Fibroblast of the aortic adventitia (primary cell): ENCODE measurements around the gene EIF4EBP2. TPM values are rescaled to one million over a fixed set of nuclear protein-coding genes. Genes with fewer than 3 reads are reported as not detected.

Experiments
- DNase-seq: peaks from one replicate; pipeline ENCODE4 v3.0.0-alpha.2; 2010; ENCODE audit warnings: low read depth
- H3K4me3 ChIP-seq: 2 replicates; pipeline ENCODE4 v1.5.1; 2011; ENCODE audit warnings: low read depth, mild to moderate bottlenecking, control low read depth, low read length, moderate library complexity
- total RNA-seq: library from RNA; depleted of rRNA; stranded (reverse); fragments of >200 nt; gene quantifications from 2 replicates; pipeline ENCODE4 v1.2.3, GENCODE V29; 2012; ENCODE audit warnings: low replicate concordance
- TF ChIP-seq, protein P1 (sequence below): IDR thresholded peaks from 2 replicates; pipeline ENCODE4 v1.5.1; 2011; ENCODE audit warnings: mild to moderate bottlenecking, low read length, control low read depth, inconsistent platforms; ENCODE audit not compliant: insufficient read depth

Gene EIF4EBP2
- total RNA-seq, 1 donor: 54.2 TPM

DNA sequence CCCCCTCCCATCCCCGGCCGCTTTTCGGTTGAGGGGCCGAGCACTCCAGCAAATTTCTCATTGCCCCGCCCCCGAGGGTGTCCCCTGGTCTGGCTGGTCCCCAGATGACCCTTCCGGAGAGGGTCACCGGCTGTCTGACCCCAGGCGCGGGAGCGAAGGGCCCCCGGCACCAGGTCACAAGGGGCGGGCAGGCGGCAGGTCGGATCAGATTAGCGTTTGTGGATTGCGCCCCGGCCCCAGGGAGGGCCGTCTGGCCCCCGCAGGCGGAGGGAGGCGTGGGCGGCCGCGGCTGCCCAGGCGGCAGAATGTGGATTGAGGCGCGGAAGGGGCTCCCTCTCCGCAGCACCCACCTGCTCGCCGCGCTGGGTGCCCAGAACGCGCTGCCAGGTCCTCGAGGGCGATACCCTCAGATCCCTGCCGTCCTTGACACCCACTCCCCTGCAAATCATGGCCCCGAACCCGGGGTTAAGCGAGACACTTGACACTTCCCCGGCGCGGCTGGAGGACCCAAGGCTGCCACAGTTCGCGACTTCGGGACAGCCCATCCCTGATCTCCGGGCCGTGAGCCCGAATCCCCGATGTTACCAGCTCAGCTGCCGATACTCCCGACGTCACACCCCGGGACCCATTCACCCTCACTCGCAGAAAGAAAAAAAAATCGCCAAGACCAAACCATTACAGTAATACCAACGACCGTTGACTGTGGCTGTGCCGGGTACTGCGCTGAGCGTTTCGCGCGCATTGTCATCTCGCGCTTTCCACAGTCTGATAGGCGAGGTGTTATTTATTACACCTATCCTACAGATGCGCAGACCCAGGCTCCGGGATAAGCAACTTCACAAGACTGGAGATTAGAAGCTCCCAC, 36.6 kb downstream of the EIF4EBP2 start:
- DNase-seq: no peak
- no peak overlapping the region for H3K4me3 ChIP-seq
- TF ChIP-seq, protein P1, sequence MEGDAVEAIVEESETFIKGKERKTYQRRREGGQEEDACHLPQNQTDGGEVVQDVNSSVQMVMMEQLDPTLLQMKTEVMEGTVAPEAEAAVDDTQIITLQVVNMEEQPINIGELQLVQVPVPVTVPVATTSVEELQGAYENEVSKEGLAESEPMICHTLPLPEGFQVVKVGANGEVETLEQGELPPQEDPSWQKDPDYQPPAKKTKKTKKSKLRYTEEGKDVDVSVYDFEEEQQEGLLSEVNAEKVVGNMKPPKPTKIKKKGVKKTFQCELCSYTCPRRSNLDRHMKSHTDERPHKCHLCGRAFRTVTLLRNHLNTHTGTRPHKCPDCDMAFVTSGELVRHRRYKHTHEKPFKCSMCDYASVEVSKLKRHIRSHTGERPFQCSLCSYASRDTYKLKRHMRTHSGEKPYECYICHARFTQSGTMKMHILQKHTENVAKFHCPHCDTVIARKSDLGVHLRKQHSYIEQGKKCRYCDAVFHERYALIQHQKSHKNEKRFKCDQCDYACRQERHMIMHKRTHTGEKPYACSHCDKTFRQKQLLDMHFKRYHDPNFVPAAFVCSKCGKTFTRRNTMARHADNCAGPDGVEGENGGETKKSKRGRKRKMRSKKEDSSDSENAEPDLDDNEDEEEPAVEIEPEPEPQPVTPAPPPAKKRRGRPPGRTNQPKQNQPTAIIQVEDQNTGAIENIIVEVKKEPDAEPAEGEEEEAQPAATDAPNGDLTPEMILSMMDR: no peak

DNA sequence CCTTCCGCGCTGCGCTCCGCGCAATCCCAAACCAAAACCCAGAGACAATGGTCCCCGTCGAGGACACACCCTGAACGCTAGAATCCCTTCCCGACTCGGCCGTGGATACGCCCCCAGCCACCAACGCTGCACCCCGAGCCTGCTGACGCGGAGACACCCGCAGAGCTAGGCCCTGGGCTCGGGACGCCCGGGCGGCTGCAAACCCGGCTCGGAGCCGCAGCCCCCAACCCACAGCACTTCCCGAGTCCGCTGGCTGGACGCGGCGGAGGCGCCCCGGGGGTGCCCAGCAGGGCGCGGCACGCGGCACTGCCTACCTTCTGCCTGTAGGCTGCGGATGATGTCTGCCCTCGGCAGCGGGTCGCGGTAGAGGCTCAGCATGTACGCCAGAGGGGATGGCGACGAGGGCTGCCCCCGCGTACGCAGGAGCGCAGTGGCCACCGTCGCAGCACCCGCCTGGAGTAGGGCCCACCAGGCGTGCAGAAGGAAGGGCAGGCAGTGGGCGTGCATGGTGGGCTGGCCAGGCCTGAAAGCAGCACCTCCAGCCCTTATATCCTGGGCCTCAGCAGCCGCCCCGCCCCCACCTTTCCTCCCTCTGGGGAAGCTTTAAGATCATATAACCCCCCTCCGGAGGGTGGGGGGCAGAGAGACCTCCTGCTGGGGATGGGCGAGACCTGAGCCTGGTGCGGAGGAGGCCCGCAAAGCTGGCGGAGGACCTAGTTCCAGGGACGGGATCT, 37.4 kb downstream of the EIF4EBP2 start, which contains the start of gene NODAL:
Gene NODAL, minus strand, starts transcription at position 521 of the 734 bp plus-strand sequence. Its CDS starts 14 bp downstream, at position 507.
- no peak for DNase-seq
- H3K4me3 ChIP-seq: no peak within 1 kb of the TSS
- TF ChIP-seq, protein P1: no peak

DNA sequence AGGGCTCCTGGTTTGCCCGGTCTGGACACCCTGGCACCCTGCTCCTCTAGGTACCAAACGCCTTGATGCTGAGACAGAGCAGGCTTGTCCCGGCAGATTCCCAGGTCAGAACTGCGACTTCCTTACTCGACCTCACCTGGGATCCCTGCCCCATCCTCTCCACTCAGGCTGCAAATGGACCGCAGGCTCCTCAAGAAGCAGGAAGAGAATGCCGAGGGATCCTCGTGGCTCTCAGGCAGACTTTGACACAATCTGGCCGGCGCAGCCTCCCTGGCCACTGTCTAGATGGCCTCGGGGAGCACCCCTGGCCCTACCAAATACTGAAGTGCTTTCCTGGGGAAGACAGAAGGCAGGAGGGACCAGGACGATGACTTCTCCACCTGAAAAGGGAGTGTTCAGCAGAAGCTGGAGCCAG, 38.0 kb downstream of the EIF4EBP2 start:
- no peak for DNase-seq
- H3K4me3 ChIP-seq: no peak overlapping the region
- TF ChIP-seq, protein P1: no peak

DNA sequence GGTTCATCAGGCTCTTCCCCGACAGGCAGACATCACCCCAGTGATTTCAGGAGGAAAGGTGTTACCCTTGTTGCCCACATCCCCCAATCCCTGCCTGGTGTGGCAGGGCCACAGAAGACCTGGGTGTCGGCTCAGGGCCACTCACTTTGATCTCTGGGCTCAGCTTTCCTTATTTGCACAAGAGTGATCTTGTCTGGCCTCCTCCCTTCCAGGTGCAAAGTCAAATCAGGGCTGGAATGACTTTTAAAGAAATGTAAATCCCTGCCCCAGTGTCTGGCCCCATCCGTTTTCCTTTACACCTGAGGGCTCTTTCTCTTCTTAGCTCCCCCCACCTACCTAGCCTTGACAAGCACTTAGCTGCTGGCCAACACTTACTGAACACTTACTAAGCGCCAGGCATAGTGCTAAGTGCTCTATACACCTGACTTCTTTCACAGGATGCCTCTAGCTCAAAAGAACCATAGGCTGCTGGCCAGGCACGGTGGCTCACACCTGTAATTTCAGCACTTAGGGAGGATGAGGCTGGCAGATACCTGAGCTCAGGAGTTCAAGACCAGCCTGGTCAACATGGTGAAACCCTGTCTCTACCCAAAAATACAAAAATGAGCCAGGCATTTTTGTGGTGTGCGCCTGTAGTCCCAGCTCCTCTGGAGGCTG, 38.5 kb downstream of the EIF4EBP2 start:
- TF ChIP-seq, protein P1: no peak
- no peak for DNase-seq
- no peak overlapping the region for H3K4me3 ChIP-seq

DNA sequence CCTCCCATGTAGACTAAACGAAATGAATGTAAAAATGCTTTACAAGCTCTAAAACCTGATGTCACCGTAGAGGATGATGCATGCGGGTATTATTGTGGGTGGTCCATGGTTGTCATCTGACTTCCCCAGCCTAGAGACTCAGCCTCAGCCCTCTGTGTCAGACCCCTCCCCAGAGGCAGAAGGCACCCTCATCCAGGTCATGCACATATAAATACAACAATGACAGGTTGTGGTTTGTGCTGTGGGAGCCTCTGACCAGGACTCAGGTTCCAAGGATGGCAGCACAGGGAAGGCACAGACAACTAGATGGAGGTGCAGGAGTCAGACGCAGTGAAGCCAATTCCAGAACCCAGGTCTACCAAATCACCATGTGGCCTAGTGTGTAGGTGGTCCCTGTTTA, 40.8 kb downstream of the EIF4EBP2 start:
- TF ChIP-seq, protein P1: no peak
- DNase-seq: no peak
- no peak overlapping the region for H3K4me3 ChIP-seq
